RCC 7860 (cell line): ENCODE results near the gene SPON2.

ENCODE experiments used
- DNase-seq: peaks from one replicate; pipeline ENCODE4 v3.0.0-alpha.2; 2015; ENCODE audit warnings: low spot score
- FAIRE-seq: peaks from 2 replicates; lab custom pipeline; 2012; peaks lifted over from hg19 to GRCh38; lab: Jason Lieb, UNC

The SPON2 gene

DNA sequence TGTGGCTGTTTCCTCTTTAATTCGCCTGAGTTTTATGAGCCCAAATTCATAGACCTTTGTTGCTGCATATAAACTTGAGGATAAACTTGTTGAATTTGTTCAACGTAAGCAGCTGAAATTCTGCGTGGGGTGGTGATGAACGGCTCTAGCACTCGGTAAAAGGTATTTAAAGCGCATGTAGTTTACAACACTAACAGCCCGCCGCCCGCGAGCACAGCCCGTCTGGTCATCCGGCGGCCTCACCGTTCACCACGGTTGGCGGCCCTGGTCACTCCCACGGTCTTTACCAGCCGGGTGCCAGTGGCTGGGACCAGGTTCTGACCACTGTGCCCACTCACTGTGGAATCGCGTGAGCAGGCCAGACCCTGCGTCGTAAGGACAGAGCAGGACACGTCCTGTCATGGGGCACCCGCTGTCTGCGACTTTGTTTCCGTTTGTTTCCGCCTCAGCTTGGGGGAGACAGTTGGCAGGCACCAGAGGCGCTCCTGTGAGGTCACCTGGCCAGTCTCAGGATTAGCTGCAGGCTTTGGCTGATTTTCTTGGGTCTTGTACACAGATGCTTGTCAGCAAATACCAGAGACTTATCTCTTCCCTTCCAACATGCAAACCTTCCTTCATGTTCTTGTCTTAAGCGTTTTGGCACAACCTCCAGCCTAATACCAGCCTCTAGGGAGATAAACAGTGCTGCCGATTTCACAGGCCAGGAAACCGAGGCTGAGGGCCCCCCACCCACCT is 36.8 kb upstream of the SPON2 start:
- DNase-seq: no peak
- no peak for FAIRE-seq

GRCh38 chr4:1208266-1208961 is 36.0 kb upstream of the SPON2 start:
- DNase-seq (no peak), FAIRE-seq (no peak)

- FAIRE-seq (no peak), DNase-seq (no peak)
Observed at GRCh38 chr4:1207603-1208265, 35.4 kb upstream of the SPON2 start.

- DNase-seq (no peak), FAIRE-seq (no peak)
Observed at GRCh38 chr4:1207157-1207470, 34.7 kb upstream of the SPON2 start.

GRCh38 chr4:1206299-1207156 is 34.1 kb upstream of the SPON2 start:
- no peak for FAIRE-seq
- DNase-seq: no peak

DNA sequence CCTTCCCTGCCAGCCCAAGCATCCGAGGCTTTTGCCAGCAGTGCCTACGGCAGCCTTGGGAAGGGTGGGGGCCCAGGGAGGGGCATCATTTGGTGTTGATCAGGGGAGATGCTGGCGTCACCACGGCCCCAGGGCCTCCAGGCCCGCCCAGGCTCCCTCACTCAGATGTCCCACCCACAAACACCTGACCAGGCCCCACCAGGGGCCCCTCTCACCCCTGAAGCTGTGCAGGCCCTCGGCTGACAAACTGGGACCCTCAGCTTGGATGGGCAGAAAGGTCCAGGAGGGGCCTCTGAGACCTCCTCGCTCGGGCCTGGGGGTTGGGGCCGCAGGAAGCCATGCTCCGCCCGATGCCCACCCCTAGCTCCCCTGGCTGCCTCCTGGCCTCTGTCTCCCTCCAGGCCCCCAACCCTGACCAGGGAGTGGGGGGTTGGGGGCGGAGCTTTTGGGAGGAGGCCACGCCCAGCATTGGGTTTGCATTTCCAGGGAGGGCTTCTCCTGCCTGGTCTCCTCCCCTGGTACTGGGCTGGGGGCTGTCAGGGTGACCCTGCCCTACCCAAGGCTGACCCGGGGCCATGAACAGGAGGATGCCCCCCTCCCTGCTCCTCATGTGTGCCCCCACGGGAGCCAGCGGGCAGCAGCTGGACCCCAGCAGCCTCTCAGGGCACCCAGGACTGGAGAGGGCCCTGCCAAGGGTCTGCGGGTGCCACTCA is 33.4 kb upstream of the SPON2 start:
- no peak for FAIRE-seq

DNA sequence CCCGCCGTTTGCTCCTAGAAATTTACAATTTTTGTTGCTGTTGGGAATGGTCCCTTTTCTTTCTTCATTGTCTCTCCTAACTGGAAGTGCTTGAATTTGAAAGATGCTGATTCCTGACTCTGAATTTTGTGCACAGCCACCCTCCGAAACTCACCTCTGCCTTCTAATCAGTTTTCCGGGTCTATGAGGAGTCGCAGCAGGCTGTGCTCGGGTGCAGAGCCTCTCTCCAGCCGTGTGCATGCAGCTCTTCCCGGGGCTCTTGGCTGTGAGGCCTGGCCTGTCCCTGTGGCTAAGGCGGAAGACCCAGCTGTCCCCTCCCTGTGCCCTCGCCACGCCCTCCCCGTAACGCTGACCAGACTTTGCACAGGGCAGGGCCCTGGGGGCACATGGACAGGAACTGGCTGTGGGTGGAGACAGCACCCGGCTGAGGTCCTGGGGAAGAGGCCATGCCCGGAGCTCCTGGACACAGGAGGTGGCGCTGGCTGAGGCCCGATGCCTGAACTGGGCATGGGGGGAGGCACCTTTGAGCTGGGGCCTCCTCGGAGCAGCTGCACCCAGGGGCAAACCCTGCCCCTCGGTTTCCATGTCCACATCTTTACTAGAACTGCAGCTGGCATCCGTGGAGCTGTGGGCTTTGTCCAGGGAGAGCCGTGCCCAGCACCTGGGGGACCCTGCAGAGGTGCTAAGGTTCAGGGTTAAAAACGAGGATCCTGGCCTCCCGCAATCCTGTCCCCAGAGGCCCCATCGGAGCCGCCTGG is 32.6 kb upstream of the SPON2 start:
- no peak for DNase-seq

More for the DNA sequence above, 33.4 kb upstream of the SPON2 start:
- no peak for DNase-seq

DNA sequence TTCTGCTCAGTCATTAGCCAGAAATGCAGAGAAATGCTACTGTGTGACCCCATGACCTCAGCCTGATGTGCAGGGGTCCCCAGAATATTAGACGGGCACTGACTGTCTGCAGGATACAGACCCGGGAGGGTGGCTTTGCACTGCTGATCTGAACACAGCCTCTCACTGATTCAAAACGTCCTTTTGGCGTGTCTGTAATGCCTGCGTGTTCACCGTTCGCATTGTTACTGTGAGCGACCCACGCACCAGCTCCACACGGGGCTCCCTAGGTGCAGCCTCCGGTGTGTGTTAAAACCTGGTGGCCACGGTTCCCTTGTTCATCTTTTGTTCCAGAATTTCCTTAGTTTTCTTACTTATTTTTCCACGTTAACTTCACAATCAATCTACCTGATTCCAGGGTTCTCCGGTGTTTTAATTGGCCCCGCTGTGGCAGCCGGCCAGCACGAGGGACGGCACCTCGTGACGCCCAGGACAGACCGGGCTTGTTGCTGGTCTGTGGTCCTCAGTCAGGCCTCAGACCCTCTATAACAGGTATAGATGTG is 32.0 kb upstream of the SPON2 start:
- FAIRE-seq: no peak

More for the DNA sequence above, 32.6 kb upstream of the SPON2 start:
- FAIRE-seq: no peak

DNA sequence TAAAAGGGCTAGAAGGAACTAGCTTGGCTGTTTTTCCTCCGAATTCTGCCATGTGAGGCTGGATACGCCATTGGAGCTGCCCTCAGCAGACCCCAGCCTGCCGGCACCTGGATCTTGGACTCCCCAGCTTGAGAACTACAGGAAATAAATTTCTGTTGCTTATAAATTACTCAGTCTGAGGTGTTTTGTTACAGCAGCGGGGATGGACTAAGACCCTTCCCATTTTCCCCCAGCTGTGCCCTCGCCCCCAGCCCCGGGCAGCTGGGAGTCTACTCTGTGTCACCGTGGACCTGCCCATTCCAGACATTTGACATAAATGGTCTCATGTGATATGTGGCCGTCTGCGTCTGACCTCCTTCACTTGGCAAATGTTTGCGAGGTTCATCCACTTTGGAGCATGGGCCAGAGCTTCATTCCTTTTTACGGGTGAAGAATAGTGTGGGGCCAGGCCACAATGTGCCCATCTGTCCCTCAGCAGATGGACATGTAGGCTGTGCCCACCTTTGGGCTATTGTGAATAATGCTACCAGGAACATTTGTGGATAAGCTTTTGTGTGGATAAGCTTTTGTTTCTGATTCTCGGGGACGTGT is 30.7 kb upstream of the SPON2 start:
- FAIRE-seq (no peak), DNase-seq (no peak)

More for the DNA sequence above, 32.0 kb upstream of the SPON2 start:
- no peak for DNase-seq

- FAIRE-seq (no peak), DNase-seq (no peak)
Observed at GRCh38 chr4:1202526-1203011, 30.2 kb upstream of the SPON2 start.

GRCh38 chr4:1201851-1202525 is 29.6 kb upstream of the SPON2 start:
- FAIRE-seq (no peak), DNase-seq (no peak)

DNA sequence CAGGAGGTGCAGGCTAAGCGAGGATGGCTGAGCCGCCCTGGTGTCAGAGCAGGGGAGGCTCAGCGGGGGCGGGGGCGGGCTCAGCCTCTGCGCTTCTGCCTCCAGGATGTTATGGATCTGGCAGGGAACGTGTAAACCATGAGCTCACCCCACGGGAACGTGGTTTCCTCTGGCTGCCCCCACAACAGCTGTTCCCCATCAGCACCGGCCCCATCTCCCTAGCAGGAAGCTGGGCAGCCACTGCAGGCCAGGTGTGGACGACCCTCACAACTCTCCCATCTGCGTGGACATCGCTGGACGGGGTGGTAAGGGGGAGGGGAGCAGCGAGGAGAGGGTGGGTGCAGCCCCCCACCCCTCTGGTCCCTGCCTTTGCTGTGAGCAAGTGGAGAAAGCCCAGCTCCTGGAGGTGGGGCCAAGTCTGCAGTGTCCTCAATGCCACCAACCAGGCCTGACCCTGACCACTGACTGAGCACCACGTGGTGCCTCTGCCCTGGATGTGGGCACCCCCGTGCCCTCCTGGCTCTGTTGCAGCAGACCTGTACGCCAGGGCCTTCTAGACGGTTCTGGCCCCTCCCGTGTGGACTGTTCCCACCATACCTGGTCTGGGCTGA is 28.1 kb upstream of the SPON2 start:
- DNase-seq (no peak), FAIRE-seq (no peak)

DNA sequence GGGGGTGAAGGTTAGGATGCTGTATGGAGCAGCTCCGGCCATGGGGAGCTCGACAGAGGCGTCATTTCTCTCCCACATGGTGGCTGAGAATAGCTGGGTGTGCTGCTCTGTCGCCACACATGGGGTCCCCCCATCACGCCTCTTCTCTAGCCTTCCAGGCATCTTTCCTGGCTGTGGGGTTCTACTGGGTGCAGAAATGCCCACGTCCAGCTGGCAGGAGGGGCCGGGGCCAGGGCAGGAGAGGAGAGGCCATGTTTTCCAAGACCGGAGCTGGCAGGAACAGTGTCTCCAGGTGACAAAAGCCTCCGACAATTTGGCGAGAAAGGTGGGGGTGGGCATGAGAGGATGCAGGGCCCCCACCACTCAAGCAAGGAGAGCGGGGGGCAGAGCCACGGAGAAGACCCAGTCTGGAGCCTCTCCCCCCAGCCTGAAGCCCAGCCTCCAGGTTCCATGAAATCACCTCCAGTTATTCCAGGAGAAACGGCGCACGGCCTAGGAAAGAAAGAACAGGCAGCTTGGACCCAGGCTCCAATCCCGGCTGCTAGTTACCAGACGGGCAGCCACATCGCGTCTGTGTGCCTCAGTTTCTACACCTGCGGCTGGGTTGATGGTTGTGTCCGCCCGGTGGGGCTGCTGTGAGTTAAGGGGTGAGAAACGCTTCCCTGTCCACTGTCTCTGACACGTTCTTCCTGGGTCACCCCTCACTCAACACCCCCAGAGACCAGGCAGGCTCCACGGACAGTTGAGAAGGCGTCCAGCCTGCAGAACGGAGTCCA is 27.4 kb upstream of the SPON2 start:
- FAIRE-seq: no peak

DNA sequence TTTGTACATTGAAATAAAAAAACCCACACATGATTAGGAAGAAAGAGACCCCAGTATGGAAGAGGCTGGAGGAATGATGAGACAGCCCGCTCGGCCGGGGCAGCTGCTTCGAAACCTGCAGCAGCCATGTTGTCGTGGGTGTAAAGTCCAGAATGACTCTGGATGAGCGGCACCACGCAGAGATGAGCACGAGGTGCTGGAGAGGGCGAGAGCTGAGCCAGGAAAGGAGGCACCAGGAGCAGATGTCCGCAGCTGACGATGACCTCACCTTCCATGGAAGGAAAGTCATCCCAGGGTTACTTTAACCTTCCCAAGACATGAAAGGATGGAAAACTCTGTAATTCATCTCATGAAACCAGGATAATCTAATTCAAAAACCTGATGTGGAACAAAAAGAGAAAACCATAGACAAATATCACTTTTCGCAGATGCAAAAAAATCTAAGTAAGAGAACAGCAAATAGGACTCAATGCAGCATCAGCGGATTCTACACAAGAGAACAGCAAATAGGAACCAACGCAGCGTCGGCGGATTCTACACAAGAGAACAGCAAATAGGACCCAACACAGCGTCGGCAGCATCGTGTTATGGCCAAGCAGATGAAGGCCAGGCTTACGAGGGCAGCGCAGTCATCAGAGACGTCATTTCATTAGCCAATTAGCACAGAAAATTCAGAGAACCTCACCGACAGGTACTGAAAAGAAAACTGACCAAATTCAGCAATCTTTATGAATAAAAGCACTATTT is 25.9 kb upstream of the SPON2 start:
- no peak for DNase-seq
- no peak for FAIRE-seq

More for the DNA sequence above, 27.4 kb upstream of the SPON2 start:
- DNase-seq: no peak

DNA sequence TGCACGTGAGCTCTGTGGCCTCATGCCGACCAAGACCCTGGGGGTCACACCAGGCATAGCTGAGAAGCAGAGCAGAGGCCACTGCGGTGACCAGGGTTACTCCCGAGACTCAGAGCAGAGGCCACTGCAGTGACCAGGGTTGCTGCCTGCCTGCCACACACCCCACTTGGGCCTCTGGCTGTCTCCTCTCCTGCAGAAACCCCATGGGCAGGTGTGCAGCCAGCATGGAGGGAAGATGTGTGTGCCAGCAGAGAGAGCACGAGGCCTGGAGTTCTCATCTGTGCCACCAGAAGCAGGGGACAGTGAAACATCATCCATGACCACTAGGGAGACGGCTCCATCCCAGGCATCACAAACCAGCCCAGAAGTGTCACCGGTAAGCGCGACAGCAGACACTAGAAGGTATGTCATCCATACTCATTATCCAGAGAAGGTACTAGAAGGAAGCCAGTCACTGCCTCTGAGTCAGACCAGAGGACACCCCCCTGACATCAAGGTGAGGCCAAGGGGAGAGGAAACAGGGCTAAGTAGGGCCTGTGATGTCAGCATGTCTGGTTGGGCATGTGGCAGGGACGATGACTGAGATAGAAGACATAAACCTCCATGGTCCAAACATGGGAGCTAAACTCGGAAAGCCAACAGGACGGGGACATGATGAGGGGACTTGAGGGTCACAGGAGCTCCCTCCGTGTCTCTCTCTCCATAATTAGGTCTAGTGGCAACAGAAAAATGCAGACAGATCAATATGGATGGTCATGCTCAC is 24.2 kb upstream of the SPON2 start:
- FAIRE-seq (no peak), DNase-seq (no peak)

- no peak for DNase-seq
- FAIRE-seq: no peak
Observed at GRCh38 chr4:1195891-1196401, 23.6 kb upstream of the SPON2 start.
